ENCODE results near the gene PRR18.

DNA sequence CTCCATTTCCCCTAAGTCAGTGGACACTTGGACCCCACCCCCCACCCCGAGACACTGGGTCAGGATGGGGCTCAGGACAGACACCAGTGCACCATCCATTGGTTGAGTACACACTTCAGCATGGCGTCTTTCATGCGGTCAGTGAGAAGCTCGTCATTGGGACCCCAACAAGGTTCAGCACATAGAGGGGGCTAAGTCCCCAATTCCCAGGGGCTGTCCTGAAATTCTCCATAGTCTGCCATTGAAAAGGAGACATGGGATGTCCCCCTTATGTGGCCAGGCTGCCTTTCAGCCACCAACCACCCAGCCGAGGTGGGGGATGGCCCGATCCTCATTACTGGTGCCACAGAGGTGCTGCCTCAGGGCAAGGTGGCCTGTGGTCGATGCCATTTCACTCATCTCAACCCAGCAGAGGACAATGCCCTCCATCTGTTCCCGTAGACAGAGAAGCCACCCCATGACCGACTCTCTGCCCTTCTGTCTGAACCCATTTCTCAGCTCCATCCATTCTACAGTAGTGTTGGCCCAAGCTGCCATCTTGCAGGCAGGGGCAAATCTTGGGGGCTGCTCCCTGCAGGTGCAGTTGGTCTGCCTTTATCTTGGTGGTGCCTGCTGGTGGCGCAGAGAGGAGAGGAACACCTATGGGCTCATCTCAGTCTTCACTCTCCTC is 37.4 kb downstream of the PRR18 start:
- TF ChIP-seq, protein P1, sequence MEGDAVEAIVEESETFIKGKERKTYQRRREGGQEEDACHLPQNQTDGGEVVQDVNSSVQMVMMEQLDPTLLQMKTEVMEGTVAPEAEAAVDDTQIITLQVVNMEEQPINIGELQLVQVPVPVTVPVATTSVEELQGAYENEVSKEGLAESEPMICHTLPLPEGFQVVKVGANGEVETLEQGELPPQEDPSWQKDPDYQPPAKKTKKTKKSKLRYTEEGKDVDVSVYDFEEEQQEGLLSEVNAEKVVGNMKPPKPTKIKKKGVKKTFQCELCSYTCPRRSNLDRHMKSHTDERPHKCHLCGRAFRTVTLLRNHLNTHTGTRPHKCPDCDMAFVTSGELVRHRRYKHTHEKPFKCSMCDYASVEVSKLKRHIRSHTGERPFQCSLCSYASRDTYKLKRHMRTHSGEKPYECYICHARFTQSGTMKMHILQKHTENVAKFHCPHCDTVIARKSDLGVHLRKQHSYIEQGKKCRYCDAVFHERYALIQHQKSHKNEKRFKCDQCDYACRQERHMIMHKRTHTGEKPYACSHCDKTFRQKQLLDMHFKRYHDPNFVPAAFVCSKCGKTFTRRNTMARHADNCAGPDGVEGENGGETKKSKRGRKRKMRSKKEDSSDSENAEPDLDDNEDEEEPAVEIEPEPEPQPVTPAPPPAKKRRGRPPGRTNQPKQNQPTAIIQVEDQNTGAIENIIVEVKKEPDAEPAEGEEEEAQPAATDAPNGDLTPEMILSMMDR (conservative IDR thresholded peaks at IDR 0.05 in 1 of 2, IDR thresholded peaks at IDR 0.05 in 1 of 2; ENCODE audit: low read depth in 1 of 2, low read length in 2 of 2), result no peak
- no peak for TF ChIP-seq EZH2 (IDR thresholded peaks at IDR 0.05; ENCODE audit: low read length, missing control alignments)

Measured in fibroblast of lung (primary cell).